Hematopoietic multipotent progenitor cell treated with erythropoietin and hydrocortisone succinate and interleukin-3 and kit ligand, for 15 days (in vitro differentiated cells): Measurements from ENCODE around the gene FLNB.

Source experiments
- DNase-seq: peaks from one replicate; pipeline ENCODE4 v3.0.0-alpha.2; 2015; ENCODE audit warnings: low spot score

FLNB gene

GRCh38 chr3:58077596-58078285 is 69.5 kb downstream of the FLNB start:
- DNase-seq: no peak

GRCh38 chr3:58078610-58079009 is 70.4 kb downstream of the FLNB start:
- DNase-seq: no peak

GRCh38 chr3:58079773-58080172 is 71.6 kb downstream of the FLNB start:
- DNase-seq: no peak

GRCh38 chr3:58082047-58082446 is 73.8 kb downstream of the FLNB start:
- no peak for DNase-seq

- no peak for DNase-seq
Measured at GRCh38 chr3:58084166-58084565, 75.9 kb downstream of the FLNB start.

GRCh38 chr3:58084788-58085543 is 76.7 kb downstream of the FLNB start:
- no peak for DNase-seq

- no peak for DNase-seq
Measured at GRCh38 chr3:58085616-58086015, 77.4 kb downstream of the FLNB start.

GRCh38 chr3:58088501-58088900 is 80.3 kb downstream of the FLNB start:
- no peak for DNase-seq

- DNase-seq: no peak
Measured at GRCh38 chr3:58090351-58090750, 82.1 kb downstream of the FLNB start.

- no peak for DNase-seq
Measured at GRCh38 chr3:58092521-58092920, 84.3 kb downstream of the FLNB start.

GRCh38 chr3:58093574-58094195 is 85.5 kb downstream of the FLNB start:
- no peak for DNase-seq

GRCh38 chr3:58094657-58095056 is 86.4 kb downstream of the FLNB start:
- no peak for DNase-seq

- no peak for DNase-seq
Measured at GRCh38 chr3:58095603-58096138, 87.4 kb downstream of the FLNB start.

GRCh38 chr3:58098531-58098930 is 90.3 kb downstream of the FLNB start:
- DNase-seq: no peak

GRCh38 chr3:58099865-58100264 is 91.6 kb downstream of the FLNB start:
- DNase-seq: no peak

- DNase-seq: no peak
Measured at GRCh38 chr3:58101499-58102389, 93.5 kb downstream of the FLNB start.

GRCh38 chr3:58102390-58102750 is 94.1 kb downstream of the FLNB start:
- no peak for DNase-seq

- DNase-seq: no peak
Measured at GRCh38 chr3:58102976-58103451, 94.8 kb downstream of the FLNB start.

- no peak for DNase-seq
Measured at GRCh38 chr3:58104151-58104550, 95.9 kb downstream of the FLNB start.

- no peak for DNase-seq
Measured at GRCh38 chr3:58104712-58105111, 96.5 kb downstream of the FLNB start.

- no peak for DNase-seq
Measured at GRCh38 chr3:58105196-58105595, 97.0 kb downstream of the FLNB start.

- DNase-seq: no peak
Measured at GRCh38 chr3:58106061-58106460, 97.8 kb downstream of the FLNB start.
